HG03432 (cell line): ENCODE results near the gene NFYC.

Source experiments
- ATAC-seq: cut with Tn5 transposase; IDR thresholded peaks from one replicate; pipeline ENCODE4 v1.9.1; 2021; ENCODE audit warnings: mild to moderate bottlenecking, moderate library complexity; ENCODE audit not compliant: unreplicated experiment

NFYC gene

DNA sequence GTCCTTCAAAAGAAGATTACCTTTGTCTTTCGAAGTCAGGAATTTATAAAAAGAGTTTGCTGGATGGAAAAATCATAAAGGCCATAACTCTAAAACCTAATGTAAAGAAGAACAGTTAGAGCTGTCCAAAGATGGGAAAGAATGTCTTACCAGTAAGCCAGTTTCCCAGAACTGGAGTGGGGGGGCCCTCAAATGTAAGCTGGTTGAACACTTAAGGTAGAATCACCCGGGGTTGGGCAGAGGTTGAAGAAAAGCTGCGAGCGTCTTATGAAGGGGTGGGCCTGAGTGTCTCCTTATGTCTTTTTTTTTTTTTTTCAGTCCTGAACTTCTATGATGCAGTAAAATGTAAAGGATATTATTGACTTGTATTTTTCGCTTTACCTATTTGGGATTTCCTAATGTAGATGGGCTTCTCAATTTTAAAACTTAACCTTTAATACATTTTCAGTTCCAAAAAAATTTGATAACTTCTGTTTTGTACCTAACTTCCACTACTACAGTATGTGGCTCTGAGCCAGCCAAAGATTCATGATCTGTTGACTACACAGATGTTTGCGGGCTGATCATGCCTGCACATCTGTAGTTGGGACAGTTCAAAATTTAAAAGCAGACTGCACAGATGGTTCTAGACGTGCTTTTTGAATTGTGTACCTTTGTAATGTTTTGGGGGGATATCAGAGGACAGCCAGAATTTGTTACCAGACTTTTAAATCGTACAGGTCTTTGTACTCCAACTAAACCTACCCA, 43.6 kb downstream of the NFYC start:
- no peak for ATAC-seq

DNA sequence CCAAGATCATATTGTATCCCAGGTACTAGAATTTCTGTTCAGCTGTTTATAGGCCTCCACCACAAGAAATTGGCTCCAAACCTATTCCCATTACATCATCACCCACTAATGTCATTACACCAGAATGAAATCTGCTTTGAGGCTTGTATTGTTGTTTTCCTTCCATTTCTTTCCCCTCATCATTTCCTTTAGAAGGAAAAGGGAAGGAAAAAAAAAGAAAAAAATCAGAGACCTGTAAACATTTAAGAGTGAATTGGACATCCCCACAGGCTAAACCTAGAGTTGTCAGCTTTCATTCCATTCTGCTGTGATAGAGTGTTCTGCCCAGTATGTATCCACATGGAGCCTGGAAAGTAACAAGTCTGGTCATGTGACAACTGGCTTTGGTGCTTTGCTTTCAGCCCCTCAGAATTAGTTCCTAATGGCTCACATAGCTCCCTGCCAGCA, 44.6 kb downstream of the NFYC start:
- ATAC-seq: no peak

DNA sequence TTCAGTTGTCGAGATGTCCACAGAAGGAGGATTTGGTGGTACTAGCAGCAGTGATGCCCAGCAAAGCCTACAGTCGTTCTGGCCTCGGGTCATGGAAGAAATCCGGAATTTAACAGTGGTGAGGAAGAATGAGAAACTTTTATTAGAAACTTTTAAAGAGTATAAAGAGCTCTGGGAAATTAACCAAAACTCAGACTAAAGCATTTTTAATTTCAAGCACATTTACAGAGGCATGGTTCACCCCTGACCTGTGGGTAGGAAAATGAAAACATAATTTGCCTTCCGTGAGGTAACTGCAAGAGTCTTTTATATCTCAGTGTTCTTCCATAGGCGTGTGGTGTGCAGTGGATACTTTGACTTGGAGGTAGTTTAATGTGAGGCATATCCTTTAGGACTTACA, 47.3 kb downstream of the NFYC start:
- no peak for ATAC-seq

DNA sequence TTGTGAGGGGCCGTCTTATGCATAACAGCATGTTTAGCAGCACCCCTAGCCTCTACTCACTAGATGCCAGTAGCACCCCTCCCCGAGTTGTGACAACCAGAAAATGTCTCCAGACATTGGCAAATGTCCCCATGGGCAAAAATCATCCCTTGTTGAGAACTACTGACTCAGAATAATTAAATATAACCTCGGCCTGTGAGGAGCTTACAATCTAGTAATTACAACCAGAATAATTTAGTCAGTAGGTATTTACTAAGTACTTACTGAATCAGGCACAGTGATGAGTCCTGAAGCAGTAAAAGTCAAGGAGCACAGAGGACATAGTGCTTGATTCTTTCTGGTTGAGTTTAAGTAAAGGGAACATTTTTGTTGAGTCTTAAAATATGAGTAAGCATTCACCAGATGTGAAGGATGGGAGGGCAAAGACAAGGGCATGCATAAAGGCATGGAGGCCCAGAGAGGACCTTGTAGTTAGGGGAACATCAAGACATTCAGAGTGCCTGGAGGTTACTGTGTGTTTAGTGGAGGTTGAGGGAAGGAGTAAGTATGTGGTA, 48.0 kb downstream of the NFYC start:
- ATAC-seq: no peak

DNA sequence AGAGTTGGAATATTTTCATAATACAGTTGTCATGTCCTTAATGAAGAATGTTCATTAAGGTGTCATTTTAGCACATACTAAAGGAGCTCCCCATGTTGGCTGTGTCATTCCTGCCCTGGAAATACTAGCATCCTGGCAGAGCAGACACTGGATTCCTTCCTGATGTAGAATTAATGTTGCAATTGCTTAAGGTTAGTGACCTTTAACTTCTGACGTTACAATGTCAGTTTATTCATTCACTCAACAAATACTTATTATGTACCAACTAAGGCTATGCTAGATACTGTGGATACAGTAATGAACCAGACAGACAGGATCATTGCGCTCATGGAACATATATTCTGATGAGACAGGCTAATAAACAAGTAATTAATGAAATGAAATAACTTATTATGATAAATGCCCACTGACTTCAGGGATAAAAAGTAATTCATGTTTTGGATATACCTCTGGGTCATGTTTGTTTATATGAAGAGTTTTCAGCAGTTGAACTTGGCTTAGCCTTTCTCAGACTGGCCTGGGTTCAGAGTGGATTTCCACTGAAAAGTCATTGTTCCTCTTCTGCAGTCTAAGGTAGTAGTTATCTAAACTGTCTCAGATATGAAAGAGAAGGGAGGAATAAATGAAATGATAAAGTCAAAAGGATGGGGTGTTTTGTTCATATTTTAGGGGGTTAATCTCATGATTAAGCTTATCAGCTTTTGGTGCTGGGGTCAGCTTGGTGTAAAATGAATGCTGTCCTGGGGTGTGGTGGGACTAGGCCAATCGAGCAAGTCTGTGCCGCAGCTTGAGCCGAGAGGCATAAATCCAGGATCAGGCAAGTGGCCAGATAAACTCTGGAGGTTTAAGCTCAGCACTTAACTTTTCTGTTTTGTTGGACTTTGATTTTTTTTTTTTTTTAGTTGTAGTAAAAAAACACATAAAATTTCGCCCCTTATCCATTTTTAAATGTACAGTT, 48.8 kb downstream of the NFYC start:
- no peak for ATAC-seq

DNA sequence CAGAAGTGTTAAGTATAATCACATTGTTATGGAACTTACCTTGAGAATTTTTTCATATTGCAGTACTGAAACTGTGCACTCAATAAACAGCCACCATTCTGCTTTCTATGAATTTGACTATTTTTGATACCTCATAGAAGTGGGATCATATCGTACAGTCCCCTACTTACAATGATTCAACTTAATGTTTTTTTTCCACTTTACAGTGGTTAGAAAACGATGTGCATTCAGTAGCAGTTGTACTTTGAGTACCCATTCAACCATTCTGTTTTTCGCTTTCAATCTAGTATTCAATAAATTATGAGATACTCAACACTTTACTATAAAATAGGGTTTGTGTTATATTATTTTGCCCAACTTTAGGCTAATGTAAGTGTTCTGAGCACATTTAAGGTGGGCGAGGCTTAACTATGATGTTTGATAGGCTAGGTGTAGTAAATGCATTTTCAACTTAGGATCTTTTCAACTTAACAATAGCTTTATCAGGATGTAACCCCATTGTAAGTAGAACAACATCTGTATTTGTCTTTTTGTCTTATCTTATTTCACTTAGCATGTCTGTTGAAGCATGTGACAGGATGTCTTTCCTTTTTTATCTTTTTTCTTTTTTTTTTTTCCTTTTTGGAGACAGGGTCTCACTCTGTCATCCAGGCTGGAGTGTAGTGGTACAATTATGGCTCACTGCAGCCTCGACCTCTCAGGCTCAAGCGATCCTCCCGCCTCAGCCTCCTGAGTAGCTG, 49.7 kb downstream of the NFYC start:
- no peak for ATAC-seq

DNA sequence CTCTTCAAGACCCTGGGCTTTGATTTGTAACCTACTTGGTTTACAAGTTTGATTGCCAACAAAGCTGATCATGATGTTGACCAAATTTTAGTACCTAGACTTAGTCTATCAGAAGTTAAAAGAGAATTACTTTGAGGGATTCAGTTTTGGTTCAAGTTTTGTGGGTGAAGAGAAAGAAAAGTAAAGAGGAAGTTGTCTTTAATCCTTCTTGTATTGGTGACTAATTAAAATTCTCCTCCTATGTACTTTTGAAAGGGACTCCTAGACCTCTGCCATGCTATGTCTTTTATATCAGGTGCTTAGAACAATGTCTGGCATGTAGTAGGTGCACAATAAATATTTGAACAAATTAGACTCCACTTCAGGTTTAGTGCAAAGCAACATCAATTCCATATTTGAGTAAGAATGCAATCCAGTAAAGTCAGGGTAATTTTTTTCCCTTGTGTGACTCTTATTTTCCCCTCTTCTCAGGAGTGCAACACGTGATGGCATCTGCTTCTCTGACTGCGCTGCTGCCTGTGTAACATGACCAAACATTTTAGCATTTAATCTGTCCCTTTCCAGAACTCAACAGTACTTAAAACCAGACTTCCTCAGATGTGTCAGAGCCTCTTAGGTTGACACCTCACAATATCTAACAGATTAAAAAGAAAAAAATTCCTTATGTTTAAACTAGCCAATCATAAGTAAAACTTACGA, 51.0 kb downstream of the NFYC start:
- no peak for ATAC-seq

DNA sequence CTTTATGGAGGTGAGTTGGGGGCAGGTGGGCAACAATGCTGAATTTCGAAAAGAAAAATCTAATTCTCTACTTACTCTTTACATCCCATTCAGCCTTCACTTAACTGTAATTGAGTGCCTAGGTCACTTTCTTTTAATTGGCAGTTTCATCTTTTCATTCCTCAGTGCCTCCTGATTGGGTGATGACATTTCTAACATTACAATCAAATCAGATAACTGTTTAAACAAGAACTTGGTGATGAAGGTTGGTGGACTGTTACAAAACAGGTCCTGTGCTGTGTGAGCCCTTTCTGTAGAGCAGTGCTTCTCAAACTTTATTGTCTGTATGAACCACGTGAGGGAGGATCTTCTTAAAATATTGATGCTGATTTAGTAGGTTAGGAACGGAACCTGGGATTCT, 51.9 kb downstream of the NFYC start:
- no peak for ATAC-seq

DNA sequence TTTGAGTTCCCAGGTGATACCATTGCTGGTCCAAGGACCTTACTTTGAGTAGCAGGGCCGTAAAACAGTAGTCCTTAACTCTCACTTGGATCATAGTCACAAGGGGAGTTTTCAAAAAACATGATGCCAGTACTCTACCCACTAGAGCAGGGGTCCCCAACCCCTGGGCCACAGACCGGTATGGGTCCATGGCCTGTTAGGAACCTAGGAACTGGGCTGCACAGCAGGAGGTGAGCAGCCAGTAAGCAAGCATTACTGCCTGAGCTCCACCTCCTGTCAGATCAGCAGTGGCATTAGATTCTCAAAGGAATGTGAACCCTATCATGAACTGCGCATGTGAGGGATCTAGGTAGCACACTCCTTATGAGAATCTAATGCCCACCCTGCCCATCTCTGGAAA, 52.4 kb downstream of the NFYC start:
- no peak for ATAC-seq

DNA sequence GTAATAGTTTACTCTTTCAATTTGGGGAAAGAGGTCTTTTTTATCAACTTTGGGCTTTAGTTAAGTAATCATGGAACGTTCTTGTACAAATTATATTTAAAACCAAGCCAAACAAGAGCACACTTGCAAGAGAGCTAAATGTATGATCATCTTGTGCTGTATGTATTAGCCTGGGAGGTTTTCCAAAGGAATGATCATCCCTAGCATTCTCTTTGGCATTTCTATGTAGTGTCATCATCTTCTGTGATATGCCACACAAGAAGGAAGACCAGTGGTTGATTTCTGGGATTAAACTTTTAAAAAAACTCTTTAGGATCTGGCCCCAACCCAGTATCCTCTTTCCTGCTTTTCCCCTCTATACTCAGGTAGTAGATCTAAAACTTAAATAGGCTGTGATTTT, 53.7 kb downstream of the NFYC start:
- no peak for ATAC-seq

DNA sequence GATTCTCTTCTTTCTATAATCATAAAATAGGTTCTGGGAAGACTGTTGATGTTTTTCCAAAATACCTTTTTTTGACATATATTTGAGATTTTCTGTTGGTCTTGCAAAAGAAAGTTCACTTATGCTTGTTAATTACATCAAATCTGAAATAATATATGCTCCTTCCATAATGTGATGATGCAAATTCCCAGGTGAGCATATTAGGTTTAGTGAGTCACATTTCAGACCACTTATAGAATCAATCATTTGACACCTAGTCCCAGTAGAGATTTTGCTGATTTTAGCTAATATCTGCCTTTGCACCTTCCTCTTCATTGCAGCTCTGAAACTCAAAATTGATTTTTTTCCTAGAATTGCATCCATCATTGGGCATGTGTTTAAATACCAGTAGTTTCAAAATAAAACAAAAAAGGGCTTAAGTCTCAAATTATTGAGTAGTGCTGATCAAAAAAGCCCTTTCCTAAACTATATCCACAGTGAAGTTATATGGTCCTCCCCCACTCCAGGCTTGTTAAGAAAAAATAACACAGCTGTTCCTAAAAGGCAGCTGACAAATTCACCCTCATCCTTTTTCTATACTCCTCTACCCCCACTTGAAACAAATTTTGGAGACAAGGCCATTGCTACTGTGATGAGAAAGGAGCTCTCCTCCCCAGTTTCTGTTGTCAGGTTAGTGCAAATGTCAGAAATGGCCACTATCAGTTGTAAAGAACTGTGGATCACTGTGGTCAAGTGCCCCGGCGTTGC, 55.0 kb downstream of the NFYC start:
- no peak for ATAC-seq

DNA sequence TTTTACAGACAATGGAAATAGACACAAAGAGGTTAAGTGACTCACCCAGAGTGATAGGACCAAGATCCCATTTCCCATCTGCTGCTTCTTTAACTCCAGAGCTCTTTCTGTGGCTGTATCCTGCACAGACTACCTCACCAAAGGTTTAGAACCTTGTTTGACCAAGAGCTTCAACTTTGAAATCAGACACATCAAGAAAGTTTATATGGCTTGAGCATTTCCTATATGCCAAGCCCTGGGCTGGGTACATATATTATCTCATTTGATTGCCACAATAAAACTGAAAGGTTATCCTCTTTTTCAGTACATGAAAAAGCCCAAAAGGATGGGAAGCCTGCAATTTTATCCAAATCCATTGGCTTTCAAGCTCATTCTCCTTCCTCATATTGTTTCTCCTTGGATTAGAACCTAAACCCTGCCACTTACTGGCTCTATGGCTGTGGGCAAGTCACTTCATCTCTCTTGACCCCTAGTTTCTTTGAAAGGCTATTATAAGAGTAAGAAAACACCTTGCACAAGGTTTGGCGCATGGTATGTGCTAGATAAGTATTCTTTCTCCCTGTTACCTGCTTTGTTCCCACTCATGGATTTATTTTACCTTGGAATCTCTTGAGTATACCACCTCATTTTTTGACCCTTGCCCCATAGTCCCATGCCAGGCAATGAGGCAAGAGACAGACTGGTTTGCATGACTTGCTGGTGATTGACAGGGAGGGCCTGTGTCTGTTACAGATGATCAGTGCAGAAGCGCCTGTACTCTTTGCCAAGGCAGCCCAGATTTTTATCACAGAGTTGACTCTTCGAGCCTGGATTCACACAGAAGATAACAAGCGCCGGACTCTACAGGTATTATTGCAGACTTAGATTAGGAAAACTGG, 57.6 kb downstream of the NFYC start:
- ATAC-seq: no peak

DNA sequence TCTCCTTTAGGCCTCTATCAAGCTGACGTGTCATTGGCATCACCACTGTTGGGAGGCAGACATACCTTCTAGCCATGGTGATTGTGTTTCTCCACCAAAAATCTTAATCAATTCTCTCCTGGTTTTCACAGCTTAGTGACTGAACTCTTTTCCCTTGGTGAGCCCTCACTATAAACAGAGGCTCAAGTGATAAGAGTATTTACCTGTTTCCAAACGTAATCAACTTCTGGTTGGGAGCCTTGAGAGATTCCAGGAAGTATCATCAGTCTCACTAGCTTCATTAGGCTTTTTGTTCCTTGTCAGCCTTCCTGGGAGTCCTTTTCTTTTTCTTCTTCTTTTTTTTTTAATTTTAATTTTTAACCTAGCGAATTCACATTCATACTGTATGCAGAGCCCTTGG, 58.3 kb downstream of the NFYC start:
- no peak for ATAC-seq

DNA sequence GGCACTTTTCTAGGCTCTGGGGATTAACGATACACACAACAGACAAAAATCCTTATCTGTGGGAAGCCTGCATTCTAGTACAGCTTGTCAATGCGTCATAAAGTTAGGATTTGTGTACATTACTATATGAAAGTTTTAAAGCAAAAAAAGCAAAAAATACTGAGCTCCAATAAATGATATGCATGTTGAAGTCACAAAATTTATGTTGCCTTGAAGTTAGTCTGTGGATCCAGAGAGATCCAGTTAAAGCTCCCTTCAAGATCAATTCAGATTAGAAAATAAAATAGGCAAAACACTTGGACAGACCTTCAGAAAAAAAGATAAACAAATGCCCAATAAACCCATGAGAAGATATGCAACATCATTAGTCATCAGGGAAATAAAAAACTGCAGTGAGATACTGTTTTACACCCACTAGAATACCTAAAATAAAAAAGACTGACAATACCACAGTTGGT, 59.0 kb downstream of the NFYC start:
- ATAC-seq: no peak

DNA sequence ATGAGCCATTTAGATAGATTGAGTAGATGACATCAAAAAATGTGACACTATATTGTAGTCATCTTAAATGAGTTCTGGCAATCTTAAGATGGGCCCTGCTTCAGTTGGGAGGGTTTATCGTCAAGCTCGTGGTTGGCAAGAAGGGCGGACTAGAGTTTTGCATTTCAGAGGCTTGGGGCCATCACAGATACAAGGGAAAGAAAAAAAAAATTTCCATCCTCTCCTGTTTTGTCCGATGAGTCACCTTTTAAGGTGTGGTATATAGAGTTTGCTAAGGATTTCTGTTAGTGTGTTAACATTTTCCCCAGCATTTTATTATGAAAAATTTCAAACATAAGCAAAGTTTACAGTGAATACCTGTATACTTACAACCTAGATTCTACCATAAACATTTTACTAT, 60.3 kb downstream of the NFYC start:
- ATAC-seq: no peak

DNA sequence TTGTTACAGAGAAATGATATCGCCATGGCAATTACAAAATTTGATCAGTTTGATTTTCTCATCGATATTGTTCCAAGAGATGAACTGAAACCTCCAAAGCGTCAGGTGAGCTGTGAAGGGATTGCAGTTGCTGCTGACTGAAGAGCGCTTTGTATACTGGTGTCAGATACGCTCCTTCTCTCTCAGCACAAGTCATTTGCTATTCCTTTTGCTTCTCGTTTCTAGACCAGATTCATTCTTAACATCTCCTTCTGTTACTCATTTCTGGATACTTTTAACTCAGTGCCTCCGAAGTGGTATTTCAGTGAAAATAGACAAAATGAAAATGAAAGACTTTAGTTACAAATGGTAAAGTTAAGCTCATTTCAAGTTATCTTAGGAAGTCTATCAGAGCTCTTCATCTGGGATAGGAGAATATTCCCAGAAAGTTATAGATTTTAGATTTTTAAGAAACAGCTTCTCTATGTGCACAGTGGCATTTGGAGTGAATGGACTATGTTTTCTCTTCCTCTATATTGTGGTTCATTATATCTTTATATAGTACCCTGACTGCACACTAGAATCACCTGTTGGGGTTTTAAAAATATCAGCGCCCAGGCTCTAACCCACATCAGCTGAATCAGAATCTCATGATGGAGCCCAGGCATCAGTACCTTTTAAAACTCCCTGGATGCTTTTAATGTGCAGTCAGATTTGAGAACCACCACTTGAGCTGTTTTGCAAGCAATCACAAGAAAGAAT, 61.8 kb downstream of the NFYC start:
- ATAC-seq: no peak

DNA sequence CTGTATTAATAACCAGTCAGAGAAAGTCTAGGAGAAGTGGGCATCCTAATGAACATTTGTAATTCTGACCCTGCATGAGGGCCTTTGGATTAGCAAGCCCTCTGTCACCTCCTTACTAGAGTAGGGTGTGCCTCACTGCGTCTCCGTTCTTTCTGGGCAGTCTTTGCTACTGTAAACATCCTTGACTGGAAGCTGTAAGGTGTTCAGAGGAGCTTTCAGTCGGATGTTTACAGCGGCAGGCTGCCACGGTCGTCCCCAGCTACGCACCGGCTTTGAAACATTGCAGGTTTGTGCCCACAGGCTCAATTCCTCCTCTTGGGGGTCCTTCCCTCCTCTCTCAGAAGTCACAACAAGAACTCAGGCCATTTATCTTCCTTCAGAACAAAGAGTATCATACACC, 62.7 kb downstream of the NFYC start:
- ATAC-seq: no peak

DNA sequence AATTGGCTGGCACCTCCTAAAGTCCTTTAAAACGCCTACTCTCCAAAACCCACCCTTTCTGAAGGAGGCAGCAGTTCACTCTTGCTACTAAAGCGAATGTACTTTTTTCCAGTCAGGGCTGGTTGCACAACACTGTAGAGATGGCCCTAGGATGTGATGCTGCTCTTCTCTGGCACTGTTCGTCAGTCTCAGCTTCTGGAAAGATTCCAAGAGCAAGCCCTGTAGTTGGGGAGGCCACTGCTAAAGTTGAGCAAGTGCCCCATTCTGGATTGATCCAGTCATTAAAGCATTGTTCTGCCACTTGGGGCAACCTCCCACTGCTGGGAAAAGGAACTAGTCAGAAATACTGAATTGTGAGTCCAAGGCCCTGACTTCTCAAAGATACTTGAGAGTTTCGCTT, 63.6 kb downstream of the NFYC start:
- no peak for ATAC-seq
